RWPE2 (cell line): ENCODE data around the gene ENTREP3.
"Not testable (repeated sequence)": the region's sequence is repeated elsewhere in the genome, so short reads cannot be mapped to it uniquely, and the experiment has no call there.

ENCODE experiments used
- ATAC-seq: fragments of 200-7000 bp; cut with Tn5 transposase; 3 replicates; pipeline ENCODE4 v1.9.1; 2021; ENCODE audit warnings: low read depth
- DNase-seq: peaks from one replicate; pipeline ENCODE4 v3.0.0-alpha.2; 2020; ENCODE audit warnings: low spot score
- H3K27ac ChIP-seq: fragments of 450-650 bp; 2 replicates; pipeline ENCODE4 v1.5.1; 2017; ENCODE audit warnings: mild to moderate bottlenecking; ENCODE audit not compliant: poor library complexity, severe bottlenecking
- H3K27me3 ChIP-seq: fragments of 250-450 bp; sonication (Bioruptor Pico); 2 replicates; pipeline ENCODE4 v1.5.1; 2021; ENCODE audit warnings: mild to moderate bottlenecking, moderate library complexity; ENCODE audit not compliant: insufficient read depth, poor library complexity, severe bottlenecking
- H3K36me3 ChIP-seq: fragments of 250-450 bp; sonication (Bioruptor Pico); 2 replicates; pipeline ENCODE4 v1.5.1; 2020; ENCODE audit warnings: low read depth, mild to moderate bottlenecking, moderate library complexity
- H3K4me1 ChIP-seq: fragments of 250-450 bp; sonication (Bioruptor Pico); 2 replicates; pipeline ENCODE4 v1.5.1; 2021; ENCODE audit warnings: mild to moderate bottlenecking, moderate library complexity; ENCODE audit not compliant: insufficient read depth, poor library complexity, severe bottlenecking
- H3K4me3 ChIP-seq: fragments of 250-450 bp; sonication (Bioruptor Pico); 2 replicates; pipeline ENCODE4 v1.5.1; 2021; ENCODE audit warnings: mild to moderate bottlenecking, moderate library complexity; ENCODE audit not compliant: severe bottlenecking
- H3K9me3 ChIP-seq: fragments of 250-450 bp; sonication (Bioruptor Pico); 2 replicates; pipeline ENCODE4 v1.5.1; 2021; ENCODE audit warnings: mild to moderate bottlenecking, moderate library complexity; ENCODE audit not compliant: severe bottlenecking
- CTCF ChIP-seq: fragments of 450-650 bp; IDR thresholded peaks from one replicate; pipeline ENCODE4 v1.5.1; 2017; ENCODE audit warnings: mild to moderate bottlenecking, moderate library complexity; ENCODE audit not compliant: poor library complexity, severe bottlenecking

Gene ENTREP3

GRCh38 chr1:155241841-155242264, 13.4 kb downstream of the ENTREP3 start:
- no peaks in the 10 kb centered on the region for H3K27me3 ChIP-seq
- no peak for TF ChIP-seq CTCF
- H3K36me3 ChIP-seq: 0 out of 2 replicates have a peak, but pooled peaks cover 3% of the 10 kb centered on the region
- ATAC-seq: no peak
- H3K4me1 ChIP-seq: peaks cover 5% of the 10 kb centered on the region
- no peak overlapping the region for H3K4me3 ChIP-seq
- DNase-seq: no peak
- H3K9me3 ChIP-seq: no peaks in the 10 kb centered on the region
- H3K27ac ChIP-seq: no peak overlapping the region

- Histone ChIP-seq H3K9me3 (no peaks in the 10 kb centered on the region), H3K4me3 (peak overlapping the region; percentile 31), H3K36me3 (0 out of 2 replicates have a peak, but pooled peaks cover 5% of the 10 kb centered on the region), H3K4me1 (peaks cover 5% of the 10 kb centered on the region), H3K27ac (no peak overlapping the region), H3K27me3 (no peaks in the 10 kb centered on the region)
- DNase-seq (no peak), ATAC-seq (peak; percentile 21; the same call in 2 of the 3 replicates)
- TF ChIP-seq CTCF: no peak
Measured at GRCh38 chr1:155241069-155241679, 14.1 kb downstream of the ENTREP3 start.

- no peak for TF ChIP-seq CTCF
- ATAC-seq (no peak), DNase-seq (no peak)
- Histone ChIP-seq H3K4me1 (peaks cover 5% of the 10 kb centered on the region), H3K27ac (no peak overlapping the region), H3K27me3 (no peaks in the 10 kb centered on the region), H3K4me3 (no peak overlapping the region), H3K36me3 (0 out of 2 replicates have a peak, but pooled peaks cover 5% of the 10 kb centered on the region), H3K9me3 (no peaks in the 10 kb centered on the region)
Measured at GRCh38 chr1:155236451-155236850, 18.8 kb downstream of the ENTREP3 start.

- H3K9me3 ChIP-seq, H3K4me1 ChIP-seq, H3K4me3 ChIP-seq, H3K27ac ChIP-seq, DNase-seq, H3K36me3 ChIP-seq, H3K27me3 ChIP-seq, ATAC-seq: not testable (repeated sequence)
Measured at GRCh38 chr1:155235375-155235774, 19.9 kb downstream of the ENTREP3 start.

GRCh38 chr1:155233502-155233901, 21.8 kb downstream of the ENTREP3 start:
- H3K27ac ChIP-seq, DNase-seq, H3K9me3 ChIP-seq, H3K36me3 ChIP-seq, H3K27me3 ChIP-seq, ATAC-seq, H3K4me1 ChIP-seq, H3K4me3 ChIP-seq: not testable (repeated sequence)

GRCh38 chr1:155232001-155232978, 23.0 kb downstream of the ENTREP3 start:
- H3K4me3 ChIP-seq, H3K27me3 ChIP-seq, H3K9me3 ChIP-seq, ATAC-seq, H3K4me1 ChIP-seq, H3K27ac ChIP-seq, DNase-seq, H3K36me3 ChIP-seq: not testable (repeated sequence)

- DNase-seq, H3K27me3 ChIP-seq, ATAC-seq, H3K4me3 ChIP-seq, H3K4me1 ChIP-seq, H3K27ac ChIP-seq, H3K36me3 ChIP-seq, H3K9me3 ChIP-seq: not testable (repeated sequence)
Measured at GRCh38 chr1:155231302-155231701, 24.0 kb downstream of the ENTREP3 start.
